HEK293 (cell line): ENCODE results near the gene MLNR.

Experiments used
- GFI1B ChIP-seq: fragments of 450-650 bp; formaldehyde crosslinking; IDR thresholded peaks from 2 replicates; pipeline ENCODE4 v1.5.1; 2016; ENCODE audit warnings: missing biosample characterization, missing genetic modification characterization
- GLI4 ChIP-seq: fragments of 450-650 bp; formaldehyde crosslinking; IDR thresholded peaks from 2 replicates; pipeline ENCODE4 v1.5.1; 2016; ENCODE audit warnings: missing biosample characterization, missing genetic modification characterization
- HOXA7 ChIP-seq: sonication (generic); formaldehyde crosslinking; IDR thresholded peaks from 2 replicates; pipeline ENCODE4 v1.8.1; 2022; ENCODE audit warnings: missing genetic modification reagents, borderline replicate concordance
- HOXD13 ChIP-seq: sonication (generic); formaldehyde crosslinking; IDR thresholded peaks from 2 replicates; pipeline ENCODE4 v1.8.0; 2022; ENCODE audit warnings: missing genetic modification reagents, borderline replicate concordance
- ZFP69B ChIP-seq: fragments of 450-650 bp; formaldehyde crosslinking; IDR thresholded peaks from 2 replicates; pipeline ENCODE4 v1.5.1; 2016; ENCODE audit warnings: missing biosample characterization, missing genetic modification characterization
- ZNF10 ChIP-seq: fragments of 450-650 bp; formaldehyde crosslinking; IDR thresholded peaks from 2 replicates; pipeline ENCODE4 v1.5.1; 2017; ENCODE audit warnings: missing biosample characterization, missing genetic modification characterization
- ZNF146 ChIP-seq: fragments of 450-650 bp; formaldehyde crosslinking; IDR thresholded peaks from 2 replicates; pipeline ENCODE4 v1.5.1; 2016; ENCODE audit warnings: missing biosample characterization, missing genetic modification characterization
- ZNF155 ChIP-seq: fragments of 450-650 bp; formaldehyde crosslinking; IDR thresholded peaks from 2 replicates; pipeline ENCODE4 v1.5.1; 2016; ENCODE audit warnings: missing biosample characterization, missing genetic modification characterization
- ZNF169 ChIP-seq: fragments of 450-650 bp; formaldehyde crosslinking; IDR thresholded peaks from 2 replicates; pipeline ENCODE4 v1.5.1; 2016; ENCODE audit warnings: missing biosample characterization, missing genetic modification characterization
- ZNF19 ChIP-seq: fragments of 450-650 bp; formaldehyde crosslinking; IDR thresholded peaks from 2 replicates; pipeline ENCODE4; 2016; ENCODE audit warnings: missing biosample characterization, missing genetic modification characterization, low read depth
- ZNF221 ChIP-seq: fragments of 450-650 bp; formaldehyde crosslinking; IDR thresholded peaks from 2 replicates; pipeline ENCODE4 v1.5.1; 2017; ENCODE audit warnings: missing biosample characterization, missing genetic modification characterization, borderline replicate concordance
- ZNF223 ChIP-seq: fragments of 450-650 bp; formaldehyde crosslinking; IDR thresholded peaks from 2 replicates; pipeline ENCODE4 v1.5.1; 2016; ENCODE audit warnings: missing biosample characterization, missing genetic modification characterization
- ZNF341 ChIP-seq: fragments of 450-650 bp; formaldehyde crosslinking; IDR thresholded peaks from 2 replicates; pipeline ENCODE4; 2016; ENCODE audit warnings: low read depth, missing biosample characterization, missing genetic modification characterization
- ZNF366 ChIP-seq: fragments of 450-650 bp; formaldehyde crosslinking; conservative IDR thresholded peaks from 2 replicates; pipeline ENCODE4 v1.5.1; 2016; ENCODE audit warnings: missing biosample characterization, missing genetic modification characterization
- ZNF37A ChIP-seq: fragments of 450-650 bp; IDR thresholded peaks from 2 replicates; pipeline ENCODE4 v1.5.1; 2018; ENCODE audit warnings: missing biosample characterization, missing genetic modification characterization
- ZXDB ChIP-seq: fragments of 450-650 bp; formaldehyde crosslinking; IDR thresholded peaks from 2 replicates; pipeline ENCODE4 v1.5.1; 2016; ENCODE audit warnings: missing biosample characterization, missing genetic modification characterization
- TF ChIP-seq, protein P1 (sequence below): sonication (generic); formaldehyde crosslinking; IDR thresholded peaks from 2 replicates; pipeline ENCODE4 v1.8.1; 2022; ENCODE audit warnings: mild to moderate bottlenecking, moderate library complexity, missing genetic modification reagents
- TF ChIP-seq, protein P2 (sequence below): fragments of 450-650 bp; formaldehyde crosslinking; IDR thresholded peaks from 2 replicates; pipeline ENCODE4 v1.5.1; 2016; ENCODE audit warnings: missing biosample characterization, missing genetic modification characterization
- TF ChIP-seq, protein P3 (sequence below): fragments of 450-650 bp; formaldehyde crosslinking; IDR thresholded peaks from 2 replicates; pipeline ENCODE4 v1.5.1; 2017; ENCODE audit warnings: missing biosample characterization, missing genetic modification characterization
- TF ChIP-seq, protein P4 (sequence below): fragments of 450-650 bp; formaldehyde crosslinking; IDR thresholded peaks from 2 replicates; pipeline ENCODE4 v1.5.1; 2017; ENCODE audit warnings: missing biosample characterization, missing genetic modification characterization
- TF ChIP-seq, protein P5 (sequence below): fragments of 450-650 bp; formaldehyde crosslinking; IDR thresholded peaks from 2 replicates; pipeline ENCODE4 v1.5.1; 2016; ENCODE audit warnings: missing biosample characterization, missing genetic modification characterization
- TF ChIP-seq, protein P6 (sequence below): fragments of 450-650 bp; formaldehyde crosslinking; IDR thresholded peaks from 2 replicates; pipeline ENCODE4 v1.5.1; 2016; ENCODE audit warnings: missing biosample characterization, missing genetic modification characterization

The MLNR gene

DNA sequence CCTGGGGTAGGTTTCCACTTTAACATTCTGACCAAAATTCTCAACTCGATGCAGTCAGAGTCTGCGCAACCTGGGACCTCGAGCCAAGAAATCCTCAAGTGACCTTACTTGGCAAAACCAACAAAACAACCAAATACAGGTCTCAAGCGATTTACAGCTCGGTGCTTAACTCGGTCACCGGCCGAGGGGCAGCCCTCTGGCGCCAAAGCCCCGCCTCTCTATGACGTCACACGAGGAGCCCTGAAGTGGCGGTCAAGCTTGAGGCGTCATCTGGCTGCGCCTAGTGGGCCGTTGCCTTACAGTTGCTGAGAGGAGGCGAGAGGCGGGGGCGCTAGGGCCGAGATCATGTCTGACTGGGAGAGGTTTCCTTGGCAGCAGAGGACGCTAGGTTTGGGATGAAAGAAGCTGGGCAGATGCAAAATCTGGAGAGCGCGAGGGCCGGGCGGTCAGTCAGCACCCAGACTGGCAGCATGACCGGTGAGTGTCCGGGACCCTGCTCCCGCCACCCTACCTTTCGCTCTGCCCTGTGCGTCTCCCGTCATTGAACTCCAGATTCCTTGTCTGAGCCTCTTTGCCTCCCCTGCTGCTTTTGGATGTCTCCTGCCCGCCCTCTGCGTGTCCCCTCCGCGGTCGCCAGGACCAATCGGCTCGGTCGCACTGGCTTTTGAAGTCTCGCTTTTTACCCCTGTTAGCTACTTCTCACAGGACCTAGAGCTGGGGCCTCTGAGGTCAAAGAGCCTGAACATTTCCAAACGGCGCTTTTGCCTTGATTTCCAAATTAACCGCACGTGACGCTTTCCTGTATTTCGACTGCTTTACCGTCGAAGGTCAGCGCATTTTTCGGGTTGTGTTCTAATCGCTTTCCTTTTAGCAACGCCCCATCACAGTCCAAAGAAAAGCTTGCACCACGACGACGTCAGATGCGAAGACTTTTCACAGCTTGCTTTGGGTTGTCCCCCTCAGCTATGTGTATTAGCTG, 27.8 kb downstream of the MLNR start, which contains the start of gene CDADC1 (continued):
- TF ChIP-seq HOXD13 (CRISPR knock-in tag) (no peak), ZXDB (tag by site-specific recombination) (peak; percentile 73), ZNF155 (no peak), ZNF10 (tag by site-specific recombination) (peak; percentile 54; the same call in 1 of the 2 replicates), ZNF19 (tag by site-specific recombination) (no peak), ZNF223 (tag by site-specific recombination) (no peak), ZNF221 (tag by site-specific recombination) (no peak), GFI1B (tag by site-specific recombination) (no peak), ZFP69B (tag by site-specific recombination) (0 out of 2 replicates have a peak, but pooled peaks have one; percentile 31), HOXA7 (no peak), ZNF366 (tag by site-specific recombination) (no peak), ZNF37A (tag by site-specific recombination) (no peak), GLI4 (peak; percentile 66; the same call in 1 of the 2 replicates), ZNF341 (tag by site-specific recombination) (peak; percentile 79), ZNF146 (tag by site-specific recombination) (no peak), ZNF169 (tag by site-specific recombination) (no peak)
- TF ChIP-seq, protein P1, sequence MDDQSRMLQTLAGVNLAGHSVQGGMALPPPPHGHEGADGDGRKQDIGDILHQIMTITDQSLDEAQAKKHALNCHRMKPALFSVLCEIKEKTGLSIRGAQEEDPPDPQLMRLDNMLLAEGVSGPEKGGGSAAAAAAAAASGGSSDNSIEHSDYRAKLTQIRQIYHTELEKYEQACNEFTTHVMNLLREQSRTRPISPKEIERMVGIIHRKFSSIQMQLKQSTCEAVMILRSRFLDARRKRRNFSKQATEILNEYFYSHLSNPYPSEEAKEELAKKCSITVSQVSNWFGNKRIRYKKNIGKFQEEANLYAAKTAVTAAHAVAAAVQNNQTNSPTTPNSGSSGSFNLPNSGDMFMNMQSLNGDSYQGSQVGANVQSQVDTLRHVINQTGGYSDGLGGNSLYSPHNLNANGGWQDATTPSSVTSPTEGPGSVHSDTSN (CRISPR knock-in tag): 0 out of 2 replicates have a peak, but pooled peaks have one; percentile 37
- TF ChIP-seq, protein P2, sequence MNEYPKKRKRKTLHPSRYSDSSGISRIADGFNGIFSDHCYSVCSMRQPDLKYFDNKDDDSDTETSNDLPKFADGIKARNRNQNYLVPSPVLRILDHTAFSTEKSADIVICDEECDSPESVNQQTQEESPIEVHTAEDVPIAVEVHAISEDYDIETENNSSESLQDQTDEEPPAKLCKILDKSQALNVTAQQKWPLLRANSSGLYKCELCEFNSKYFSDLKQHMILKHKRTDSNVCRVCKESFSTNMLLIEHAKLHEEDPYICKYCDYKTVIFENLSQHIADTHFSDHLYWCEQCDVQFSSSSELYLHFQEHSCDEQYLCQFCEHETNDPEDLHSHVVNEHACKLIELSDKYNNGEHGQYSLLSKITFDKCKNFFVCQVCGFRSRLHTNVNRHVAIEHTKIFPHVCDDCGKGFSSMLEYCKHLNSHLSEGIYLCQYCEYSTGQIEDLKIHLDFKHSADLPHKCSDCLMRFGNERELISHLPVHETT (tag by site-specific recombination): peak; percentile 58; the same call in 1 of the 2 replicates
- TF ChIP-seq, protein P3, sequence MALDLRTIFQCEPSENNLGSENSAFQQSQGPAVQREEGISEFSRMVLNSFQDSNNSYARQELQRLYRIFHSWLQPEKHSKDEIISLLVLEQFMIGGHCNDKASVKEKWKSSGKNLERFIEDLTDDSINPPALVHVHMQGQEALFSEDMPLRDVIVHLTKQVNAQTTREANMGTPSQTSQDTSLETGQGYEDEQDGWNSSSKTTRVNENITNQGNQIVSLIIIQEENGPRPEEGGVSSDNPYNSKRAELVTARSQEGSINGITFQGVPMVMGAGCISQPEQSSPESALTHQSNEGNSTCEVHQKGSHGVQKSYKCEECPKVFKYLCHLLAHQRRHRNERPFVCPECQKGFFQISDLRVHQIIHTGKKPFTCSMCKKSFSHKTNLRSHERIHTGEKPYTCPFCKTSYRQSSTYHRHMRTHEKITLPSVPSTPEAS: no peak
- TF ChIP-seq, protein P4, sequence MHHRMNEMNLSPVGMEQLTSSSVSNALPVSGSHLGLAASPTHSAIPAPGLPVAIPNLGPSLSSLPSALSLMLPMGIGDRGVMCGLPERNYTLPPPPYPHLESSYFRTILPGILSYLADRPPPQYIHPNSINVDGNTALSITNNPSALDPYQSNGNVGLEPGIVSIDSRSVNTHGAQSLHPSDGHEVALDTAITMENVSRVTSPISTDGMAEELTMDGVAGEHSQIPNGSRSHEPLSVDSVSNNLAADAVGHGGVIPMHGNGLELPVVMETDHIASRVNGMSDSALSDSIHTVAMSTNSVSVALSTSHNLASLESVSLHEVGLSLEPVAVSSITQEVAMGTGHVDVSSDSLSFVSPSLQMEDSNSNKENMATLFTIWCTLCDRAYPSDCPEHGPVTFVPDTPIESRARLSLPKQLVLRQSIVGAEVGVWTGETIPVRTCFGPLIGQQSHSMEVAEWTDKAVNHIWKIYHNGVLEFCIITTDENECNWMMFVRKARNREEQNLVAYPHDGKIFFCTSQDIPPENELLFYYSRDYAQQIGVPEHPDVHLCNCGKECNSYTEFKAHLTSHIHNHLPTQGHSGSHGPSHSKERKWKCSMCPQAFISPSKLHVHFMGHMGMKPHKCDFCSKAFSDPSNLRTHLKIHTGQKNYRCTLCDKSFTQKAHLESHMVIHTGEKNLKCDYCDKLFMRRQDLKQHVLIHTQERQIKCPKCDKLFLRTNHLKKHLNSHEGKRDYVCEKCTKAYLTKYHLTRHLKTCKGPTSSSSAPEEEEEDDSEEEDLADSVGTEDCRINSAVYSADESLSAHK: no peak; the same call in 1 of the 2 replicates
- TF ChIP-seq, protein P5, sequence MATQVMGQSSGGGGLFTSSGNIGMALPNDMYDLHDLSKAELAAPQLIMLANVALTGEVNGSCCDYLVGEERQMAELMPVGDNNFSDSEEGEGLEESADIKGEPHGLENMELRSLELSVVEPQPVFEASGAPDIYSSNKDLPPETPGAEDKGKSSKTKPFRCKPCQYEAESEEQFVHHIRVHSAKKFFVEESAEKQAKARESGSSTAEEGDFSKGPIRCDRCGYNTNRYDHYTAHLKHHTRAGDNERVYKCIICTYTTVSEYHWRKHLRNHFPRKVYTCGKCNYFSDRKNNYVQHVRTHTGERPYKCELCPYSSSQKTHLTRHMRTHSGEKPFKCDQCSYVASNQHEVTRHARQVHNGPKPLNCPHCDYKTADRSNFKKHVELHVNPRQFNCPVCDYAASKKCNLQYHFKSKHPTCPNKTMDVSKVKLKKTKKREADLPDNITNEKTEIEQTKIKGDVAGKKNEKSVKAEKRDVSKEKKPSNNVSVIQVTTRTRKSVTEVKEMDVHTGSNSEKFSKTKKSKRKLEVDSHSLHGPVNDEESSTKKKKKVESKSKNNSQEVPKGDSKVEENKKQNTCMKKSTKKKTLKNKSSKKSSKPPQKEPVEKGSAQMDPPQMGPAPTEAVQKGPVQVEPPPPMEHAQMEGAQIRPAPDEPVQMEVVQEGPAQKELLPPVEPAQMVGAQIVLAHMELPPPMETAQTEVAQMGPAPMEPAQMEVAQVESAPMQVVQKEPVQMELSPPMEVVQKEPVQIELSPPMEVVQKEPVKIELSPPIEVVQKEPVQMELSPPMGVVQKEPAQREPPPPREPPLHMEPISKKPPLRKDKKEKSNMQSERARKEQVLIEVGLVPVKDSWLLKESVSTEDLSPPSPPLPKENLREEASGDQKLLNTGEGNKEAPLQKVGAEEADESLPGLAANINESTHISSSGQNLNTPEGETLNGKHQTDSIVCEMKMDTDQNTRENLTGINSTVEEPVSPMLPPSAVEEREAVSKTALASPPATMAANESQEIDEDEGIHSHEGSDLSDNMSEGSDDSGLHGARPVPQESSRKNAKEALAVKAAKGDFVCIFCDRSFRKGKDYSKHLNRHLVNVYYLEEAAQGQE (tag by site-specific recombination): no peak
- TF ChIP-seq, protein P6, sequence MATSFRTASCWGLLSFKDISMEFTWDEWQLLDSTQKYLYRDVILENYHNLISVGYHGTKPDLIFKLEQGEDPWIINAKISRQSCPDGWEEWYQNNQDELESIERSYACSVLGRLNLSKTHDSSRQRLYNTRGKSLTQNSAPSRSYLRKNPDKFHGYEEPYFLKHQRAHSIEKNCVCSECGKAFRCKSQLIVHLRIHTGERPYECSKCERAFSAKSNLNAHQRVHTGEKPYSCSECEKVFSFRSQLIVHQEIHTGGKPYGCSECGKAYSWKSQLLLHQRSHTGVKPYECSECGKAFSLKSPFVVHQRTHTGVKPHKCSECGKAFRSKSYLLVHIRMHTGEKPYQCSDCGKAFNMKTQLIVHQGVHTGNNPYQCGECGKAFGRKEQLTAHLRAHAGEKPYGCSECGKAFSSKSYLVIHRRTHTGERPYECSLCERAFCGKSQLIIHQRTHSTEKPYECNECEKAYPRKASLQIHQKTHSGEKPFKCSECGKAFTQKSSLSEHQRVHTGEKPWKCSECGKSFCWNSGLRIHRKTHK (tag by site-specific recombination): no peak
